GM20431 (cell line): ENCODE results near the gene HMGB1.

Source experiments
- in situ Hi-C: fragments of 300-500 bp; cut with MseI, MboI; formaldehyde crosslinking; loops from one replicate; pipeline ENCODE4 v1.15.0; 2020; ENCODE audit warnings: low sequenced_read_pairs; ENCODE audit not compliant: unreplicated experiment

The HMGB1 gene

GRCh38 chr13:30465593-30466357 is at the start of gene HMGB1:
Gene HMGB1, minus strand, starts transcription at chr13:30465936. Its CDS starts 2,256 bp downstream, at chr13:30463680.
- in situ Hi-C loops, result no loop called here

- in situ Hi-C loops, result no loop called here
Observed at GRCh38 chr13:30510811-30511371, 45.2 kb upstream of the HMGB1 start.

GRCh38 chr13:30510091-30510490 is 44.4 kb upstream of the HMGB1 start:
- in situ Hi-C loops, result no loop called here

GRCh38 chr13:30509254-30510050 is 43.7 kb upstream of the HMGB1 start:
- in situ Hi-C loops, result no loop called here

- in situ Hi-C loops, result no loop called here
Observed at GRCh38 chr13:30504081-30504480, 38.3 kb upstream of the HMGB1 start.

GRCh38 chr13:30502237-30502636 is 36.5 kb upstream of the HMGB1 start:
- in situ Hi-C loops, result no loop called here

GRCh38 chr13:30499338-30499737 is 33.6 kb upstream of the HMGB1 start:
- in situ Hi-C loops, result no loop called here

GRCh38 chr13:30496147-30496546 is 30.4 kb upstream of the HMGB1 start:
- in situ Hi-C loops, result no loop called here

GRCh38 chr13:30495746-30496145 is 30.0 kb upstream of the HMGB1 start:
- in situ Hi-C loops, result no loop called here

GRCh38 chr13:30493658-30494381 is 28.1 kb upstream of the HMGB1 start:
- in situ Hi-C loops, result no loop called here

- in situ Hi-C loops, result no loop called here
Observed at GRCh38 chr13:30487075-30487470, 21.3 kb upstream of the HMGB1 start.

- in situ Hi-C loops, result no loop called here
Observed at GRCh38 chr13:30486230-30487074, 20.7 kb upstream of the HMGB1 start.

GRCh38 chr13:30481241-30481760 is 15.6 kb upstream of the HMGB1 start:
- in situ Hi-C loops, result no loop called here

GRCh38 chr13:30480292-30480950 is 14.7 kb upstream of the HMGB1 start:
- in situ Hi-C loops, result no loop called here

GRCh38 chr13:30479883-30480219 is 14.1 kb upstream of the HMGB1 start:
- in situ Hi-C loops, result no loop called here

GRCh38 chr13:30479154-30479882 is 13.6 kb upstream of the HMGB1 start:
- in situ Hi-C loops, result no loop called here

GRCh38 chr13:30477346-30478195 is 11.8 kb upstream of the HMGB1 start:
- in situ Hi-C loops, result no loop called here
